Measurements from ENCODE around the gene ACKR1. TPM values are rescaled to one million over a fixed set of nuclear protein-coding genes. Genes with fewer than 3 reads are reported as not detected.

The ACKR1 gene
- 642 TPM for total RNA-seq

DNA sequence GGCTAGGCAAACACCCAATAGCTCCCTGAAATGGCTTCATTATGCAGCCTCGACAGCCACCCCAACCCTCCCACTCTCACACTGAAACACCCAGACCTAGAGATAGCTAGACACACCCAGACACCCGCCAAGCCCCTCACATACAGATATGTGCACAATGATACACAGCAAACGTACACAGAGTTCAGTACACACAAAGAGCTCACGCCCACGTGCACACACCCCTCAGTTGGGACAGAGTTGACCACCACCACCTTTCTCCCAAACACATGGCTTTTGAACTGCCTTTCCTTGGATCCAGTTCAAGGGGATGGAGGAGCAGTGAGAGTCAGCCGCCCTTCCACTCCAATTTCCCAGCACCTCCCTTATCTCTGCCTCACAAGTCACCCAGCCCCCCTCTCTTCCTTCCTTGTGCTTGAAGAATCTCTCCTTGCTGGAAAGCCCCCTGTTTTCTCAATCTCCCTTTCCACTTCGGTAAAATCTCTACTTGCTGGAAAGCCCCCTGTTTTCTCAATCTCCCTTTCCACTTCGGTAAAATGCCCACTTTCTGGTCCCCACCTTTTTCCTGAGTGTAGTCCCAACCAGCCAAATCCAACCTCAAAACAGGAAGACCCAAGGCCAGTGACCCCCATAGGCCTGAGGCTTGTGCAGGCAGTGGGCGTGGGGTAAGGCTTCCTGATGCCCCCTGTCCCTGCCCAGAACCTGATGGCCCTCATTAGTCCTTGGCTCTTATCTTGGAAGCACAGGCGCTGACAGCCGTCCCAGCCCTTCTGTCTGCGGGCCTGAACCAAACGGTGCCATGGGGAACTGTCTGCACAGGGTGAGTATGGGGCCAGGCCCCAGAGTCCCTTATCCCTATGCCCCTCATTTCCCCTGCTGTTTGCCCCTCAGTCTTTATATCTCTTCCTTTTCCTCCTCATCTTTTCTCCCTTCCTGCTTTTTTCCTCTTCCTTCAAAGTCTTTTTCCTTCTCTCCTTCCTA, at the start of gene ACKR1:
TSS of gene ACKR1 (plus strand) at position 715 of the 981 bp plus-strand sequence. CDS start at position 800, 85 bp downstream.
- Histone ChIP-seq H3K4me3 (no peak within 1 kb of the TSS), H3K9me3 (no peaks in the 10 kb centered on the region), H3K36me3 (no peaks in the 10 kb centered on the region), H3K27me3 (no peaks in the 10 kb centered on the region), H3K4me1 (no peaks in the 10 kb centered on the region), H3K27ac (no peak within 1 kb of the TSS)
- TF ChIP-seq, protein P1, sequence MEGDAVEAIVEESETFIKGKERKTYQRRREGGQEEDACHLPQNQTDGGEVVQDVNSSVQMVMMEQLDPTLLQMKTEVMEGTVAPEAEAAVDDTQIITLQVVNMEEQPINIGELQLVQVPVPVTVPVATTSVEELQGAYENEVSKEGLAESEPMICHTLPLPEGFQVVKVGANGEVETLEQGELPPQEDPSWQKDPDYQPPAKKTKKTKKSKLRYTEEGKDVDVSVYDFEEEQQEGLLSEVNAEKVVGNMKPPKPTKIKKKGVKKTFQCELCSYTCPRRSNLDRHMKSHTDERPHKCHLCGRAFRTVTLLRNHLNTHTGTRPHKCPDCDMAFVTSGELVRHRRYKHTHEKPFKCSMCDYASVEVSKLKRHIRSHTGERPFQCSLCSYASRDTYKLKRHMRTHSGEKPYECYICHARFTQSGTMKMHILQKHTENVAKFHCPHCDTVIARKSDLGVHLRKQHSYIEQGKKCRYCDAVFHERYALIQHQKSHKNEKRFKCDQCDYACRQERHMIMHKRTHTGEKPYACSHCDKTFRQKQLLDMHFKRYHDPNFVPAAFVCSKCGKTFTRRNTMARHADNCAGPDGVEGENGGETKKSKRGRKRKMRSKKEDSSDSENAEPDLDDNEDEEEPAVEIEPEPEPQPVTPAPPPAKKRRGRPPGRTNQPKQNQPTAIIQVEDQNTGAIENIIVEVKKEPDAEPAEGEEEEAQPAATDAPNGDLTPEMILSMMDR (IDR thresholded peaks at IDR 0.05), result no peak
- no peak for DNase-seq (ENCODE audit: low spot score in 2 of 2)
- intact Hi-C loops (cut with DNase I), result no loop called here

DNA sequence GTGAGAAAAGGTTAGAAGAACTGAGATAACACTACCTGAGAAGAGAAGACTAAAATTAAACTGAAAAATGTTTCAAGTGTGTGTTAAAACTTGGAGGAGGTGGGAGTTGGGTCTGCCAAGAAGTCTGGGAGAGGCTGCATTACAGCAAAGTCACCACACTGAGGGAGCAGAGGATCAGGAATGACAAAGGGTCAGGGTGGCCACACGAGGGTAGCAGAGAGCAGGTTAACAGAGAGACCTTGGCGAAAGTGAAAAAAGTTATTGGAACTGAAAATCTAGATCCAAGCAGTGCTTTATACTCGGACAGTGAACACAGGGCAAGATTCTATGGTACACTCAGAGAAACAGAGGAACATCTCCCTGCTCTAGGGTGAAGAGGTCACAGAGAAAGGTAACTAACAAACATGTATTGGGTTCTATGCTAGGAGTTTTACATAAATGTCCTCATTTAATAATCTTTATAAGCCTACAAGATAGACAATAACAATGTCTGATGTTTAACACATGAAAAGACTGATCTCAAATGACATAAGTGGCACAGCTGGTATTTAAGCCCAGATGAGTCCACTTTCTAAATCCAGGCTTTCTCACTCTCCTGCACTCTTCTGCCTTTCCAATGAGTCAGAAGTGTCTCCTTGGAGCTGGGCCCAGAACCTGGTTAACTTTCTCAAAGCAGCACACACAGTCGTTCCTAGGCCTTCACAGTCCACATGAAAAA, 43.5 kb upstream of the ACKR1 start:
- DNase-seq (ENCODE audit: low spot score in 2 of 2), result peak in 1 of 2 donors; percentile 76
- Histone ChIP-seq H3K27ac (peak overlapping the region in 1 of 2 donors; percentile 42), H3K27me3 (no peaks in the 10 kb centered on the region), H3K4me1 (peaks cover 0 to 3% of the 10 kb centered on the region in 2 donors), H3K36me3 (no peaks in the 10 kb centered on the region), H3K9me3 (no peaks in the 10 kb centered on the region), H3K4me3 (no peak overlapping the region)
- intact Hi-C loops (cut with DNase I), result loop anchor here (1.0 to 10.0 kb wide), 4 partner anchors 36 to 854 kb away; no protein-coding TSS in a partner anchor
- TF ChIP-seq, protein P1 (IDR thresholded peaks at IDR 0.05), result peak; percentile 88 to 92 (median 90)

- Histone ChIP-seq H3K27me3 (no peaks in the 10 kb centered on the region), H3K27ac (peak overlapping the region in 1 of 2 donors; percentile 42), H3K4me3 (no peak overlapping the region), H3K36me3 (no peaks in the 10 kb centered on the region), H3K9me3 (no peaks in the 10 kb centered on the region), H3K4me1 (peaks cover 0 to 3% of the 10 kb centered on the region in 2 donors)
- intact Hi-C loops (cut with DNase I), result loop anchor here (1.0 to 10.0 kb wide), 4 partner anchors 36 to 853 kb away; no protein-coding TSS in a partner anchor
- DNase-seq (ENCODE audit: low spot score in 2 of 2), result no peak
- TF ChIP-seq, protein P1 (IDR thresholded peaks at IDR 0.05), result no peak
Measured at GRCh38 chr1:159161719-159162026, 43.0 kb upstream of the ACKR1 start.

DNA sequence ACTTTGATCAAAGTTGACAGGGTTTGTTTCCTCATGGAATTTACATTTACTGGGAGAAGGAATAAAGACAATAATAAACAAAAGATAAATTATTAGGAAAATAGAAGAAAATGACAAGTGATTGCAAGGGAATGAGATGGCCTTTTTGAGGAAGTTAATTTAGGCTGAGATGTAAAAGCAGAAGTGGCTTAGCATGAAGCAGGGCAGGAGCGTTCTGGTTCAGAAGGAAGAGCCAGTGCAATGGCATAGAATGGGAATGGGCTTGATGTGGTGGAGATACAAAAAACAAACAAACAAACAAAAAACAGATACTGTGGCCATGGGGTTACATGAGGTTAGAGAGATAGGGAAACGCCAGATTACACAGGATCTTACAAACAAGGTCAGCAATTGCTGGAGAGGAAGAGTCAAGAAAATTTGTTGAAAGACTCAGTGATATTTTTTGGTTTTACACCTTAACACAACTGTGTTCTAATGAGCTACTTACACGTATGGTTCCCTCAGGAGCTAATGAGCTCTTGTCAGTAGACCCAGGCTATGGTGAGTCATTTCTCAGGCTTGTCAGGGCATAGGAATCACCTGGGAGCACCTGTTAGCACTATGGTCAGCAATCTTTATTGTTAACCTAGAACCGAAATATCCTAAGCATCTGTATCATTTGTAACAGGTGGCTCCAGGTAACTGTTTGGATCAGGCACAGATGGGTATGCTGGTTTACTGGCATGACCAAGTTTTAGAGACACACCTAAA, 42.0 kb upstream of the ACKR1 start:
- intact Hi-C loops (cut with DNase I), result loop anchor here (5.0 to 10.0 kb wide), 3 partner anchors 35 to 852 kb away; no protein-coding TSS in a partner anchor
- no peaks in the 10 kb centered on the region for H3K27me3 ChIP-seq
- H3K27ac ChIP-seq, result no peak overlapping the region
- TF ChIP-seq, protein P1 (IDR thresholded peaks at IDR 0.05), result no peak
- peaks cover 0 to 3% of the 10 kb centered on the region in 2 donors for H3K4me1 ChIP-seq
- H3K4me3 ChIP-seq, result no peak overlapping the region
- H3K9me3 ChIP-seq, result no peaks in the 10 kb centered on the region
- H3K36me3 ChIP-seq, result no peaks in the 10 kb centered on the region
- no peak for DNase-seq (ENCODE audit: low spot score in 2 of 2)

- Histone ChIP-seq H3K4me3 (no peak overlapping the region), H3K36me3 (no peaks in the 10 kb centered on the region), H3K4me1 (peaks cover 0 to 3% of the 10 kb centered on the region in 2 donors), H3K27ac (no peak overlapping the region), H3K27me3 (no peaks in the 10 kb centered on the region), H3K9me3 (no peaks in the 10 kb centered on the region)
- DNase-seq (ENCODE audit: low spot score in 2 of 2), result no peak
- TF ChIP-seq, protein P1 (IDR thresholded peaks at IDR 0.05), result no peak
- intact Hi-C loops (cut with DNase I), result loop anchor here (5.0 to 10.0 kb wide), 3 partner anchors 34 to 851 kb away; no protein-coding TSS in a partner anchor
Measured at GRCh38 chr1:159163614-159164228, 41.0 kb upstream of the ACKR1 start.

Data from ascending aorta (tissue), 2 donors.